ENCODE results near the gene SLC43A2.
"Not testable (repeated sequence)": the region's sequence is repeated elsewhere in the genome, so short reads cannot be mapped to it uniquely, and the experiment has no call there.

SLC43A2 gene

GRCh38 chr17:1627982-1628855 lies at the start of gene SLC43A2:
TSS of gene SLC43A2 (minus strand) at chr17:1628834. CDS start at chr17:1627874, 960 bp downstream.
- DNase-seq = peak; percentile 77 to 80

- no peak for DNase-seq
Observed at GRCh38 chr17:1676401-1676800, 47.8 kb upstream of the SLC43A2 start.

- peak in 1 of 2 donors; percentile 28 for DNase-seq
Observed at GRCh38 chr17:1673041-1673785, 44.6 kb upstream of the SLC43A2 start.

- DNase-seq = not testable (repeated sequence)
Observed at GRCh38 chr17:1663934-1664333, 35.3 kb upstream of the SLC43A2 start.

GRCh38 chr17:1661045-1661444 lies 32.4 kb upstream of the SLC43A2 start:
- no peak for DNase-seq

GRCh38 chr17:1658100-1658499 lies 29.5 kb upstream of the SLC43A2 start:
- no peak for DNase-seq

GRCh38 chr17:1653735-1654134 lies 25.1 kb upstream of the SLC43A2 start:
- no peak for DNase-seq

GRCh38 chr17:1652794-1653193 lies 24.2 kb upstream of the SLC43A2 start:
- DNase-seq = not testable (repeated sequence)

- DNase-seq = no peak
Observed at GRCh38 chr17:1651559-1651844, 22.9 kb upstream of the SLC43A2 start.

- DNase-seq = no peak
Observed at GRCh38 chr17:1650731-1651558, 22.3 kb upstream of the SLC43A2 start.

- DNase-seq = peak in 1 of 2 donors; percentile 29
Observed at GRCh38 chr17:1649844-1650501, 21.3 kb upstream of the SLC43A2 start, which contains the start of gene RILP. TSS of gene RILP (minus strand) at chr17:1649866. CDS start at chr17:1649804, 62 bp downstream.

- peak; percentile 95 to 96 for DNase-seq
Observed at GRCh38 chr17:1648963-1649843, 20.6 kb upstream of the SLC43A2 start.

GRCh38 chr17:1648173-1648962 lies 19.7 kb upstream of the SLC43A2 start:
- no peak for DNase-seq

- DNase-seq = no peak
Observed at GRCh38 chr17:1647802-1648171, 19.2 kb upstream of the SLC43A2 start.

- no peak for DNase-seq
Observed at GRCh38 chr17:1646199-1646875, 17.7 kb upstream of the SLC43A2 start.

- DNase-seq = peak in 1 of 2 donors; percentile 23
Observed at GRCh38 chr17:1645207-1646171, 16.9 kb upstream of the SLC43A2 start, which contains the start of gene SCARF1. TSS of gene SCARF1 (minus strand) at chr17:1645732. CDS start at chr17:1645697, 35 bp downstream.

- peak; percentile 21 to 61 for DNase-seq
Observed at GRCh38 chr17:1644493-1645206, 16.0 kb upstream of the SLC43A2 start.

GRCh38 chr17:1643999-1644492 lies 15.4 kb upstream of the SLC43A2 start:
- no peak for DNase-seq

Data from CD4-positive, alpha-beta T cell treated with Interleukin-1 beta for 1 hour (primary cell).